NCI-H2171 treated with DMSO at 0.1 percent for 48 hours (cell line): Measurements from ENCODE around the gene SOX10.
A peak's percentile ranks its signal among the peaks of the same experiment; 100 is the strongest.
"Not testable (repeated sequence)": the region's sequence is repeated elsewhere in the genome, so short reads cannot be mapped to it uniquely, and the experiment has no call there.

Experiments used
- DNase-seq: peaks from one replicate; lab custom pipeline; 2025; lab: John Stamatoyannopoulos, UW

The SOX10 gene

DNA sequence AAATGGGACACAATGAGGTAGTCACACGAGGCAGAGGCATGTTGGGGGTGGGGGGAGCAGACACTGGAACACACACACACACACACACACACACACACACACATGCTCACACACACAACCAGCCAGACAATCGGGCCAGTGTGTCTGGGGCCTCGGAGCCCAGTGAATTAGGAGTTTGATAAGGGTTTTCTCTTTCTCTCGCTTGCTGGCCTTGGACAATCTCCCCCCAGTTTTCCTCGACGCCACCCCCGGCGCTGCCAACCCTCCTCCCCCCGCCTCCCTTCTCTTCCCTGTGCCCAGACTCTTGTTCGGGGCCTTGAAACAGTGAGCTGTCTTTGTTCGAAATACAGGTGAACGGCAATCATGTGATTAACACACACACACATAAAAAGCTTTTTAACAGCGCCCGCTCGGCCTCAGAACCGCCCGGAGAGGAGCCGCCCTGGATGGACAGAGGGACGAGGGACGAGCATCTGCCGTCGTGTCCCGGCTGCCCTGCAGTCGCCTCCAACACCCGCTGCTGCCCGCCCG lies 1.5 kb upstream of the SOX10 start:
- DNase-seq, result no peak

GRCh38 chr22:37985050-37985585 lies 763 bp upstream of the SOX10 start:
- no peak for DNase-seq

- no peak for DNase-seq
Observed at GRCh38 chr22:37982938-37983859, 1.2 kb downstream of the SOX10 start.

GRCh38 chr22:37982151-37982785 lies 2.1 kb downstream of the SOX10 start:
- DNase-seq, result no peak

DNA sequence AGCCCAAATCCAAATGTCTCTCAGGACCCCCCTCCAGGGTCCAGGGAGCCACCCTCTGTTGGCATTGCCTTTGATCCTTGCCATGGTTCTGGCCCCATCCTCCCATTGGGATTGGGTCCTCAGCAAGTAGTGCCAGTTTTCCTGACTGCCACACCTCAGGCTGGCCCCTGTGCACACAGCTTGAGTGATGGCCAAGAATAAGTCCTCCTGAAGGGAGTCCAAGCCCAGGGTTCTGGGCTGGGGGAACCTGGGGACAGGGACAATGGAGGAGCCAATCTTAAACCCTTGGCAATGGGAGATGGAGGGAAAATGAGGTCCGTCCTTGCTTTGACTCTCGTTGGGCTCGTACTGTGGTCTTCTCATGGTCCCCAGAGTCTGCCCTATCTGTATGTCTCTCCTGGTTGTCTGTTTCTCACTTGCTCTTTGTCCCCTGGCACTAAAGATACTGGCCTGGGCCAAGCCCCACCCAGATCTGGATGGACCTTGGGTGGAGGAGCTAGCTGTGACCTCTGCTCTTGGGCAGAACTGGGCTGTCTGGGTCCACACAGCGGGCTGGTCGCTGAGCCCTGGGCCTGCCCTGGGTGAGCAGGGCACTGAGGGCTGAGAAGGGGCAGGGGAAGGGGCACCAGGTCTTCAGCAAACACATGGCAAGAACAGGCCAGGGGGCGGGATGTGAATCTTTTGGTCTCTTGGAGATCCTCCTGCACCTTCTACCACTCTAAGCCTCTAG lies 2.9 kb downstream of the SOX10 start:
- no peak for DNase-seq

- DNase-seq, result no peak
Observed at GRCh38 chr22:37979782-37980181, 4.6 kb downstream of the SOX10 start.

DNA sequence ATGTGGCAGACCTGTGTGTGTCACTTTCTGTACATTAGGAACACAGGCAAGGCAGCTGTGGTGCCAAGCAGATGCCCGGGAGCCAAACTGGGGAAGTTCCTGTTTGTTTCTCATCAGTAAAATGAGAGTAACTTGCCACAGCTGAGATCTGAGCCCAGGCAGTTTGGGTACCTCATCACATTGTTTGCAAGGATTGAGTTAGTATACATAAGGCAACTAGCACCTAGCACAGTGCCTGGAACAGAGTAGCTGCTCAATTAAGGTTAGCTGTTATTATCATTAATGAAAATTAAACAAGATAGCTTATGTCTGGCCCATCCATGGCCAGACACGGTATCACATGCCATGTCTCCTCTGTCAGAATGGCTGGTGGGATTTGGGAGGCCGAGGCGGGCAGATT lies 7.8 kb downstream of the SOX10 start:
- DNase-seq, result no peak

DNA sequence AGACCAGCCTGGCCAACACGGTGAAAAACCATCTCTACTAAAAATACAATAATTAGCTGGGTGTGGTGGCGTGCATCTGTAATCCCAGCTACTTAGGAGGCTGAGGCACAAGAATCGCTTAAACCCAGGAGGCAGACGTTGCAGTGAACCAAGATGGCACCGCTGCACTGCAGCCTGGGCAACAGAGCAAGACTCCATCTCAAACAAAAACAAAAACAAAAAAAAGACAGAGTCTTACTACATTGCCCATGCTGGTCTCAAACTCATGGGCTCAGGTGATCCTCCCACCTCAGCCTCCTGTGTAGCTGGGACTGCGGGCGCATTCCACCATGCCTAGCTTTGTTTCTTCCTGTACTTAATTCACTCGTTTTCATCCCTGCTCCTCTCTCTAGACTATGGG lies 8.3 kb downstream of the SOX10 start:
- DNase-seq, result not testable (repeated sequence)

DNA sequence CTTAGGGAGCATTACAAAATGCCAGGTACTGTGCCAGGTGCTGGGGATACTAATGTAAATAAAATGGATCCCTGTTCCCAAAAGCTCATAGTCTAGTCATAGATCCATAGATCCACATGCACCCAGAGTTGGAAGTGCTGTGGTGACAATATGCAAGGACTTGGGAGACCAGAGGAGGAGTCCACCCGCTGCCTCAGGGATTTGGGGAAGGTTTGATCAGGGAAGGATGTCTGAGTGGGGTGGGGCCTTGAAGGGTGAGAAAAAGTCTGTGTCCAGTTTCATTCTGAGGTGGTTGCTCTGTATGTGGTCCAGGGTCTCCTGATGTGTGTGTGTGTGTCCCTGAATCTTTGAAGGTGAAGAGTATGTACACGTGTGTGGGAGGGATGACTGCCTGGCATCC lies 9.2 kb downstream of the SOX10 start:
- no peak for DNase-seq

DNA sequence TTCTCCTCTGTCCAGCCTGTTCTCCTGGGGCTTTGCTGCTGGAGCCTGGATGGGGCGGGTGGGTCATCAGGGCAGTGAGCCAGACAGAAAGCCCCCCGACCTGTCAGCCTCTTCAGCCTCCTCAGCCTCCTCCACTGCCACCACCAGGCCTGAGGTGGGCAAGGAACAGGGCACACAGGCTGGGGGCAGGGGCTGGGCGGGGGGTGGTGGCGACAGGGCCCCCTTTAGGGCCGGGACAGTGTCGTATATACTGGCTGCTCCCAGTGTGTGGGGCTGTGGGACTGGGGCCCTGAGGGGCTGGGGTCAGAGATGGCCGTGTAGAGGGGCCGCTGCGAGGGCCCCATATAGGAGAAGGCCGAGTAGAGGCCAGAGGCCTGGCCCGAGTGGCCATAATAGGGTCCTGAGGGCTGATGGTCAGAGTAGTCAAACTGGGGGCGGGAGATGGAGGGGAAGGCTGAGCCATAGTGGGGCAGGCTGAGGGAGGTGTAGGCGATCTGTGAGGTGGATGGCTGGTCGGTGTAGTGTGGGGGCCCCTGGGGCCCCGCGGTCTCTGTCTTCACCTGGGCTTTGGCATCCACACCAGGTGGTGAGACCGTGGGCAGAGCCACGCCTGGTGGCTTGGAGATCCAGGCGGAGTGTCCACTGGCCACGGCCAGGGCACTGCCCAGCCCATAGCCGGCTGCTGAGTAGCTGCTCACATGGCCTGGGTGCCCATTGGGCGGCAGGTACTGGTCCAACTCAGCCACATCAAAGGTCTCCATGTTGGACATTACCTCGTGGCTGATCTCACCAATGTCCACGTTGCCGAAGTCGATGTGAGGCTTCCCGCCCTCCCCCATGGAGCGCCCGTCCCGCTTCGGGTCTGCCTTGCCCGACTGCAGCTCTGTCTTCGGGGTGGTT lies 10.8 kb downstream of the SOX10 start:
- no peak for DNase-seq

DNA sequence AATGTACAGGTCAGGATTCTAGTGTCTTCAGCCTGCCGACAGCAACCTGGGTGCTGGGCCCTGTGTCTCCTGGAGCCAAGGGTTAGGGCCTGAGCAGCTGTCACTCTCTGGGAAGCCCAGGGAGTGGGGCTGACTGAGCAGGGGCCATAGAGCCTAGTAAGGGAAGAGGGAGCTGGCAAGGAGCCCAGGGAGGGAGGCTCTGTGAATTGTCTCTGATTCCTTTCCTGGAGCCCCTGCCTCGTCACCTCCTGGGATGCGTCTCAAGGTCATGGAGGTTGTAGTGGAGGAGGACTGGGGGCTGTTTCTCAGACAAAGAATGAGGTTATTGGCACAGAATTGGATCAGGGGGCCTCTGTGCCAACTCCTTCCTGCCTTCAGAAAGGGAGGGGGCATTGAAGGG lies 11.8 kb downstream of the SOX10 start:
- peak; percentile 90 for DNase-seq

- DNase-seq, result peak; percentile 68
Observed at GRCh38 chr22:37971475-37972434, 12.6 kb downstream of the SOX10 start.

GRCh38 chr22:37970864-37971263 lies 13.5 kb downstream of the SOX10 start:
- DNase-seq, result no peak

DNA sequence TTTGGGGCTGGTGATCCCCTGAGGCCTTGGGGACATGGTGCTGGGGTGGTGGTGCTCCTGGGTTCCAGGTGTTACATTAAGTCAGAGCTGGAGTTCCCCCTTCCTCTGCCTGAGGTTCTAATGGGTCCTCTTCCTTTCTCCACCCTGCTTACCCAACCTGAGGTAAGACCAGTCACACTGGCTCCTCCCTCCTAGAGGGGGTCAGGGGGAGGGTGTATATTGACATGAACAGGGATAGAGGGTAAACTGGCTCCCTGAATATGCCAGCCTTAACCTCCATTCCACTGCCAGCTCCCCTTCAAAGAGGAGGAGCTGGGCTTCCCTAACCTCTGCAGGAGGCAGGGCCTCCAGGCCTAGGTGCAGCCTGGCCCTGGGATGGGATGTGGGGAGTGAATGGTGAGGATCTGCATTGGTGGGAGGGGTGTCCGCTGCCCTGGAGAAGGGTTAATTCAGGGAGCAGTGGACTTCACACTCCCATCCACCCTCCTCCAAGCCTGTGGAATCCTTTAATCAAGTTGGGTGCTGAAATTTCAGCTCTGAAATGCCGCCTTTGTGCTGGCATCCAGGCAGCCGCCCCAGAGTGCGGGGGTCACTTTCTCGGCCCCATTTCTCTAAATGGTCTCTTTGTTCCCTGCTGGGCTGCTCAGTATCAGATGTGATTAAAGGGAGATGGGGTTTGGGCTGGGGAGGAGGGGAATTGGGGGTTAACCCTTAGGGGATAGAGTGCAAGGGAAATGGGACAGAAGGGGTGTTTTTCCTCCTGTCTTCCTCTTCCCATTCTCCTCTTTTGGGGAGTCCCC lies 15.7 kb downstream of the SOX10 start:
- no peak for DNase-seq

DNA sequence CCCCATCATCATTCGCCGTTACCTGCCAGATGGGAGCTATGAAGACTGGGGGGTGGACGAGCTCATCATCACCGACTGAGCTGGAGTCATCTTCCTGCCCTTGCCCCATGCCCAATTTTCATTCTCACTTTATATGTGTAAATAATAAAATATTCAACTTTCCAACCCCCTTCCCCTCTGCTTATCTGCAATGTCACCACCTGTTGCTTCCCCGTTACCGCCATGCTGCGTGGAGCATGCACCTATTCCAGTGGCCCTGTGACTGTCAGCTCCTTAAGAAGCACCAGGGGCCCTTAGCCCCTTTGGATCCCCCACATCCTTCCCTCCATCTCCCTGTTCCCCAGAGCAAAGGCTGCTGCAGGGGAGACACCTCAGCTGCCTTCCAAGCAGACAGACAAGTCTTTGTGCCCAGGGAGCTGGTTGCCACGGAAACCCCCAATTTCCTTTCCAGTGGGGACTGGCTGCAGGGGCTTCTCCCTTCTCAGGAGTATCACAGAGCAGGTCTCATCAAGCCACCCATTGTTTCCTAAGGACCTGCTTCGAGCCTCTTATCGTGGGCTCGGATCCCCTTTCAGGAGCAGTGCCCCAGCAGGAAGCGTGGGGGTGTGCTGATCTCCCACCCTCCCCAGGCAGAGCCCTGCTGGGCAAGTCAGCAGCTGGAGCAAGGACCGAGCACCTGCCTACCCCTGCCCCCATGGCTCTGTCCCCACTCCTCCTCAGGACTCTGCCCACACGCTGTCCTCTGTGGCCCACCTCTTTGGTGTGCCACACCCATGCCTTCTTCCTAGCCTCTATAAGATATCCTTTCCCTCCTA lies 16.5 kb downstream of the SOX10 start:
- no peak for DNase-seq

DNA sequence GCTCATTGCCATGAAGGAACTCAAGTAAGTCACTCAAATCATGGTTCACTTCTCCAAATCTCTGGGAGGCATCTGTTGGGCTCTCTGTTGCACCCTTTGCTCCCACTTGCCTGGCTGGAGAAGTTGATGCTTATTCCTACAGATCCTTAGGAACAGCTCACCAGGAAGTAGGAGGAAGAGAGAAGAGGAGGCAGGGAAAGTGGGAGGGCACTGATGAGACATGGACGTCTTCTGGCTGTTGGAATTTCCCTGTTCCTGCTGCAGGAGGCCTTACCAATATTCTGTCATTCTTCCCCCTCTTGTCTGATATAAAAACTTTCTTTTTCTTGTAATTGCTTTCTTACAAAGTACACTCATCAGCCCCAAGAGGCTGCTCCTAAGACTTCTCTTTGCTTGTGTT lies 17.2 kb downstream of the SOX10 start:
- no peak for DNase-seq

- no peak for DNase-seq
Observed at GRCh38 chr22:37965940-37966664, 18.3 kb downstream of the SOX10 start.

DNA sequence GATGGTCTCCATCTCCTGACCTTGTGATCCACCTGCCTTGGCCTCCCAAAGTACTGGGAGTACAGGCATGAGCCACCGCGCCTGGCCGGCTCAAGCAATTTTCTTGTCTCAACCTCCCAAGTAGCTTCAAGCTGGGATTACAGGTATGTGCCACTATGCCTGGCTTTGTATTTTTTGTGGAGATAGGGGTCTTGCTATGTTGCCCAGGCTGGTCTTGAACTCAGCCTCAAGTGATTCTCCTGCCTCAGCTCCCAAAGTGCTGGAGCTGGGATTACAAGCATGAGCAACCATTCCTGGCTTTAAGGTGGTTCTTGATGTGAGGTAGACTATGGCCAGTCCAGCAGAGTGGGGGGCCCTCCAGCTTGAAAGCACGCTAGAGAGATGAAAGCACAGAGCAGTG lies 23.3 kb downstream of the SOX10 start:
- DNase-seq, result no peak
